Left ventricle myocardium inferior (tissue), 1 donor: ENCODE data around the gene BMF. TPM values are rescaled to one million over a fixed set of nuclear protein-coding genes. Genes with fewer than 3 reads are reported as not detected.
A peak's percentile ranks its signal among the peaks of the same experiment; 100 is the strongest.

Source experiments
- DNase-seq: peaks from one replicate; pipeline ENCODE4 v3.0.0-alpha.2; 2020
- H3K27ac ChIP-seq: fragments of 200-600 bp; replicated peaks from 2 replicates; pipeline ENCODE4 v1.8.0; 2021
- H3K27me3 ChIP-seq: fragments of 200-600 bp; 2 replicates; pipeline ENCODE4 v1.8.0; 2021; ENCODE audit warnings: low read depth
- H3K36me3 ChIP-seq: fragments of 200-600 bp; 2 replicates; pipeline ENCODE4 v1.8.0; 2021
- H3K4me1 ChIP-seq: fragments of 200-600 bp; 2 replicates; pipeline ENCODE4 v1.8.0; 2021
- H3K4me3 ChIP-seq: fragments of 200-600 bp; 2 replicates; pipeline ENCODE4 v1.8.0; 2021; ENCODE audit warnings: mild to moderate bottlenecking, moderate library complexity
- H3K9me3 ChIP-seq: fragments of 200-600 bp; replicated peaks from 2 replicates; pipeline ENCODE4 v1.8.0; 2021
- CTCF ChIP-seq: fragments of 200-600 bp; IDR thresholded peaks from 2 replicates; pipeline ENCODE4 v1.8.0; 2021; ENCODE audit warnings: antibody characterized with exemption, mild to moderate bottlenecking, borderline replicate concordance
- intact Hi-C: fragments of 100-400 bp; cut with micrococcal nuclease; formaldehyde crosslinking; loops from one replicate; pipeline ENCODE4 v1.11.0; 2022
- total RNA-seq: library from RNA; stranded (reverse); fragmentation: NEBNext Ultra II Directional; extraction: Animal tissue kit (Norgen Biotek cat#: 25700); gene quantifications from one replicate; pipeline ENCODE4 v1.2.1, GENCODE V29; 2021
- donor health status: DM: no; HTN: yes; CAD: no; lungs with severe emphysema.

Gene BMF
- total RNA-seq, 1 donor from 2014 or later, result 3.1 TPM

- TF ChIP-seq CTCF, result no peak
- DNase-seq, result no peak
- H3K27ac ChIP-seq, result peak overlapping the region; percentile 19
- no peak overlapping the region for H3K4me3 ChIP-seq
- peaks cover 6% of the 10 kb centered on the region for H3K36me3 ChIP-seq
- H3K4me1 ChIP-seq, result peaks cover 72% of the 10 kb centered on the region
- no peaks in the 10 kb centered on the region for H3K27me3 ChIP-seq
- H3K9me3 ChIP-seq, result no peaks in the 10 kb centered on the region
- intact Hi-C loops, result no loop called here
These were observed 19.5 kb downstream of the BMF start for GRCh38 chr15:40088929-40089755.

- Histone ChIP-seq H3K27ac (peak overlapping the region; percentile 19), H3K4me3 (no peak overlapping the region)
- TF ChIP-seq CTCF, result no peak
These were observed 20.4 kb downstream of the BMF start for GRCh38 chr15:40087991-40088928.

GRCh38 chr15:40087068-40087810 is 21.4 kb downstream of the BMF start:
- no peak for TF ChIP-seq CTCF

More at GRCh38 chr15:40087991-40088928, 20.4 kb downstream of the BMF start:
- peak; percentile 53 for DNase-seq
- Histone ChIP-seq H3K27me3 (no peaks in the 10 kb centered on the region), H3K36me3 (peaks cover 6% of the 10 kb centered on the region), H3K9me3 (no peaks in the 10 kb centered on the region), H3K4me1 (peaks cover 70% of the 10 kb centered on the region)
- intact Hi-C loops, result no loop called here

GRCh38 chr15:40085266-40085665 is 23.4 kb downstream of the BMF start:
- Histone ChIP-seq H3K27ac (no peak overlapping the region), H3K4me3 (no peak overlapping the region), H3K4me1 (peaks cover 68% of the 10 kb centered on the region), H3K27me3 (no peaks in the 10 kb centered on the region), H3K9me3 (no peaks in the 10 kb centered on the region), H3K36me3 (no peaks in the 10 kb centered on the region)
- no peak for TF ChIP-seq CTCF
- intact Hi-C loops, result no loop called here
- no peak for DNase-seq

More at GRCh38 chr15:40087068-40087810, 21.4 kb downstream of the BMF start:
- no peak overlapping the region for H3K27ac ChIP-seq
- no peaks in the 10 kb centered on the region for H3K27me3 ChIP-seq
- intact Hi-C loops, result no loop called here
- no peaks in the 10 kb centered on the region for H3K9me3 ChIP-seq
- H3K4me1 ChIP-seq, result peaks cover 67% of the 10 kb centered on the region
- H3K36me3 ChIP-seq, result peaks cover 6% of the 10 kb centered on the region
- no peak overlapping the region for H3K4me3 ChIP-seq
- no peak for DNase-seq

- H3K27me3 ChIP-seq, result no peaks in the 10 kb centered on the region
- no peaks in the 10 kb centered on the region for H3K9me3 ChIP-seq
- H3K4me3 ChIP-seq, result no peak overlapping the region
- peaks cover 62% of the 10 kb centered on the region for H3K4me1 ChIP-seq
- no peak overlapping the region for H3K27ac ChIP-seq
- no peaks in the 10 kb centered on the region for H3K36me3 ChIP-seq
- no peak for DNase-seq
- intact Hi-C loops, result no loop called here
- no peak for TF ChIP-seq CTCF
These were observed 24.0 kb downstream of the BMF start for GRCh38 chr15:40084650-40085049.
